HL-60 (cell line): ENCODE measurements around the gene NUDC.

ENCODE experiments used
- DNase-seq, 2 experiments: peaks; one replicate each; pipeline ENCODE4 v3.0.0-alpha.2; 2010 to 2020; ENCODE audit warnings: low read depth in 1 of 2, low spot score in 1 of 2
- H3K27ac ChIP-seq: fragments of 250-450 bp; sonication (Bioruptor Pico); replicated peaks from 2 replicates; pipeline ENCODE4 v1.5.1; 2020; ENCODE audit warnings: mild to moderate bottlenecking, moderate library complexity
- H3K27me3 ChIP-seq: fragments of 250-450 bp; sonication (Bioruptor Pico); 2 replicates; pipeline ENCODE4 v1.5.1; 2021; ENCODE audit warnings: mild to moderate bottlenecking, moderate library complexity; ENCODE audit not compliant: insufficient read depth, poor library complexity, severe bottlenecking
- H3K4me3 ChIP-seq: replicated peaks from 2 replicates; pipeline ENCODE4 v1.5.1; 2011; ENCODE audit warnings: mild to moderate bottlenecking, control low read depth, low read length; ENCODE audit not compliant: insufficient read depth
- CTCF ChIP-seq: IDR thresholded peaks from one replicate; pipeline ENCODE4 v1.5.1; 2011; ENCODE audit warnings: low read length, control low read depth, inconsistent platforms; ENCODE audit not compliant: insufficient read depth
- GABPA ChIP-seq: IDR thresholded peaks from 2 replicates; pipeline ENCODE4 v1.6.1; 2012; ENCODE audit warnings: low read depth
- POLR2AphosphoS5 ChIP-seq: IDR thresholded peaks from 2 replicates; pipeline ENCODE4 v1.6.1; 2012; ENCODE audit warnings: low read depth
- REST ChIP-seq: IDR thresholded peaks from 2 replicates; pipeline ENCODE4 v1.6.1; 2012; ENCODE audit warnings: low read depth; ENCODE audit not compliant: insufficient replicate concordance
- SPI1 ChIP-seq: IDR thresholded peaks from 2 replicates; pipeline ENCODE4 v1.6.1; 2012; ENCODE audit warnings: low read depth, mild to moderate bottlenecking, borderline replicate concordance

Gene NUDC

GRCh38 chr1:26994020-26994786, 72.7 kb downstream of the NUDC start:
- no peak for DNase-seq

GRCh38 chr1:26994787-26995517, 73.4 kb downstream of the NUDC start:
- peak overlapping the region; percentile 16 for H3K4me3 ChIP-seq
- DNase-seq = no peak
- TF ChIP-seq SPI1 (no peak), REST (no peak), CTCF (no peak), POLR2AphosphoS5 (no peak), GABPA (no peak)
- peaks cover 33% of the 10 kb centered on the region for H3K27me3 ChIP-seq
- H3K27ac ChIP-seq = no peak overlapping the region

More at GRCh38 chr1:26994020-26994786, 72.7 kb downstream of the NUDC start:
- no peak for TF ChIP-seq POLR2AphosphoS5
- no peak for TF ChIP-seq SPI1
- no peak for TF ChIP-seq GABPA
- TF ChIP-seq REST = no peak
- no peak for TF ChIP-seq CTCF
- no peak overlapping the region for H3K27ac ChIP-seq
- H3K27me3 ChIP-seq = peaks cover 34% of the 10 kb centered on the region
- peak overlapping the region; percentile 54 for H3K4me3 ChIP-seq

- no peak overlapping the region for H3K27ac ChIP-seq
- DNase-seq = no peak
- no peak overlapping the region for H3K4me3 ChIP-seq
- TF ChIP-seq SPI1 (no peak), POLR2AphosphoS5 (no peak), REST (no peak), CTCF (no peak), GABPA (no peak)
- H3K27me3 ChIP-seq = peaks cover 26% of the 10 kb centered on the region
Measured at GRCh38 chr1:26996024-26996423, 74.5 kb downstream of the NUDC start.
